ENCODE results near the gene HSBP1L1.

Gene HSBP1L1

GRCh38 chr18:79930020-79930642 is 34.3 kb upstream of the HSBP1L1 start:
- no peak for DNase-seq (ENCODE audit: low read depth, low spot score)

GRCh38 chr18:79931475-79931874 is 33.0 kb upstream of the HSBP1L1 start:
- DNase-seq (ENCODE audit: low read depth, low spot score): no peak

- DNase-seq (ENCODE audit: low read depth, low spot score): no peak
These were observed 31.5 kb upstream of the HSBP1L1 start for GRCh38 chr18:79932907-79933306.

- no peak for DNase-seq (ENCODE audit: low read depth, low spot score)
These were observed 30.7 kb upstream of the HSBP1L1 start for GRCh38 chr18:79933765-79934164.

- DNase-seq (ENCODE audit: low read depth, low spot score): no peak
These were observed 29.9 kb upstream of the HSBP1L1 start for GRCh38 chr18:79934311-79935097.

GRCh38 chr18:79935098-79935480 is 29.4 kb upstream of the HSBP1L1 start:
- DNase-seq (ENCODE audit: low read depth, low spot score): no peak

GRCh38 chr18:79935499-79935898 is 28.9 kb upstream of the HSBP1L1 start:
- no peak for DNase-seq (ENCODE audit: low read depth, low spot score)

GRCh38 chr18:79935925-79936324 is 28.5 kb upstream of the HSBP1L1 start:
- DNase-seq (ENCODE audit: low read depth, low spot score): no peak

- no peak for DNase-seq (ENCODE audit: low read depth, low spot score)
These were observed 27.8 kb upstream of the HSBP1L1 start for GRCh38 chr18:79936641-79937040.

- no peak for DNase-seq (ENCODE audit: low read depth, low spot score)
These were observed 27.2 kb upstream of the HSBP1L1 start for GRCh38 chr18:79937103-79937860.

GRCh38 chr18:79938196-79938595 is 26.2 kb upstream of the HSBP1L1 start:
- DNase-seq (ENCODE audit: low read depth, low spot score): no peak

GRCh38 chr18:79939096-79939495 is 25.3 kb upstream of the HSBP1L1 start:
- DNase-seq (ENCODE audit: low read depth, low spot score): no peak

GRCh38 chr18:79940126-79940813 is 24.2 kb upstream of the HSBP1L1 start:
- DNase-seq (ENCODE audit: low read depth, low spot score): no peak

- no peak for DNase-seq (ENCODE audit: low read depth, low spot score)
These were observed 23.5 kb upstream of the HSBP1L1 start for GRCh38 chr18:79940814-79941472.

- DNase-seq (ENCODE audit: low read depth, low spot score): no peak
These were observed 22.8 kb upstream of the HSBP1L1 start for GRCh38 chr18:79941473-79942119.

GRCh38 chr18:79942211-79942610 is 22.2 kb upstream of the HSBP1L1 start:
- no peak for DNase-seq (ENCODE audit: low read depth, low spot score)

GRCh38 chr18:79942786-79943607 is 21.4 kb upstream of the HSBP1L1 start:
- no peak for DNase-seq (ENCODE audit: low read depth, low spot score)

GRCh38 chr18:79943608-79944125 is 20.8 kb upstream of the HSBP1L1 start:
- DNase-seq (ENCODE audit: low read depth, low spot score): no peak

GRCh38 chr18:79944126-79944731 is 20.2 kb upstream of the HSBP1L1 start:
- no peak for DNase-seq (ENCODE audit: low read depth, low spot score)

Measured in activated naive CD8-positive, alpha-beta T cell treated with anti-CD3 and anti-CD28 coated beads, Interleukin-2, amount 50 U/mL, for 16 hours (primary cell).